ENCODE data around the gene BZW2.
A peak's percentile ranks its signal among the peaks of the same experiment; 100 is the strongest.
"Not testable (repeated sequence)": the region's sequence is repeated elsewhere in the genome, so short reads cannot be mapped to it uniquely, and the experiment has no call there.

BZW2 gene

DNA sequence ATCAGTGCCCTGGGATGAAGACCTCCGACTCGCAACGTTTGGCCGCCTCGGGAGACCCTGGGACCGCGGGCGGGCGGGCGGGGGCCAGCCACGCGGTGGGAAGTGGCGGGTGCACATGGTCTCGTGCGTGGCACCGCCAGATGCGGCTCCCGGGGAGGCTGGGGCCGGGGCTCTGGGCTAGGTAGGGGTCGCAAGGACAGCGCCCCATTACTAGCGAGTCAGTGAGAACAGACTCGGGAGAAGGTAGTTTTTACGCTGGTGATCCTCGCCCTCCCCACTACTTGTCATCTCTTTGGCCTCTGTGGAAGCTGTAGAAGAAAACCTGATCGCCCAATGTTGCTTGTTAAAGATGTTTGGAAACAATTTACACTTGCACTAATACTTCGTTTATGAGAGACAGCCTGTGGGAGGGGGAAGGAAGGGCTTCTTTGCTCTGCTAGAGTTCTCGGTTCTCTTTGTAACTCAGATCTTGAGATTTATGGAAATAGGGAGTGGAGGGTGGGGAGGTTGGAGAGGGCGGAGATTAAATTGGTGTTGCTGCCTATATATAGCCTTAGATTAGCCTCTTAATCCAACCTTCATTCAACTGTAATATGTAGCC is 591 bp downstream of the BZW2 start:
- DNase-seq (ENCODE audit: low spot score): no peak

DNA sequence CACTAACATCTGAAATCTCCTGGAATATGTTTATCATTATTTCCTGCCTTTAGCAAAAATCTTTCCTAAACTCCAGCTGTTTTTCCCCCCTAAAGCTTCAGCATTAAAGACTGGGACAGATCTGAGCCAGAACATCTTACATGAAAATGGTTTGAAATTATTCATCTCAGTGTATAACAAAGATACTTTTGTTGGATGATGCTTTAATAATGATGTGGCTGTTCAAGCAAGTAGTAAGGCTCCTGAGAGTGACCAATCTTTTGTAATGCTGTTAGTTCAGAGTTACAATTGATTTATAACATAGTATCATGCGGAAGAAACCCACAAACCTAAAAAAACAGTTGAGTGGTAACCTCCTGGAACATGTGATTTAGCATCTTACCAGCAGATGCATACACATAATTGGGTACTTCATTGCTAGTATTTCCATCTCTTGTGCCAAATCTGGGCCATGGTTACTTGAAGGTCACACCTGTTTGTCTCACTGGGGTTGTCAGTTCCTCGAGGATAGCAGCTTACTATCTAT is 1.5 kb downstream of the BZW2 start:
- DNase-seq (ENCODE audit: low spot score): no peak

DNA sequence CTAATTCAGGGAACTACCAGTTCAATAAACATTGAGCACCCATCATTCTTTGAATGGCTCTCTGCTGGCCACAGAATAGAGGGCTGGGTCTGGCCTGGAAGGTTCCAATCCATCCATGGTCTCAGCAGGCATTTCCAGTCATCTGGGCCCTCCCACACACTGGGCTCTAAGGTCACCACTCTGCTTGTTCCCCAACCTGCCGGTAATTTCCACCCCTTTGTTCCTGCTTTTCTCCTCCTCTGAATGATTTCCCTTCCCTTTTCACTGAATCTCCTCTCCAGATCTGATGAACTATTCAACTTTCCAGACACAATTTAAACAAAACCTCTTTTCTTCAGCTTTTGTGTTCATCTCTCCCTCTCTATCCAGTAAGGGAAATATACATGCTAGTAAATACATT is 2.6 kb downstream of the BZW2 start:
- no peak for DNase-seq (ENCODE audit: low spot score)

DNA sequence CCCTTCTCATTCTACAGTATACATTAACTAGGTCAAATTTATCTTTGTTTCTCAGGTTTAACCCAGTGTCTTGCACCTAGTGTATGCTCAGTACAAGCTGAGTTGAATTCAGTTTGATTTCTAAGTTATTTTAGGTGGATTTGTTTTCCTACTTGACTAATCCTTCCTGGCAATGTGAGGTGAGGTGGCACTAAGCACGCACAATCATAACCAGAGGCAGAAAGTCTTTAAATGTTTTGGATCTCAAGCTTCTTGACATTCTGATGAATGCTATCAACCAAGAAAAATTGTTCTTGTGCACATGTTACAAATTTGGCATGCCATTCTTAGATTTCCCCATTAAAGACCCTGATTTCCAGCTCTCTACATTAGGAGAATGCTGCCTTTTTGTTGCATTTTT is 3.2 kb downstream of the BZW2 start:
- no peak for DNase-seq (ENCODE audit: low spot score)

DNA sequence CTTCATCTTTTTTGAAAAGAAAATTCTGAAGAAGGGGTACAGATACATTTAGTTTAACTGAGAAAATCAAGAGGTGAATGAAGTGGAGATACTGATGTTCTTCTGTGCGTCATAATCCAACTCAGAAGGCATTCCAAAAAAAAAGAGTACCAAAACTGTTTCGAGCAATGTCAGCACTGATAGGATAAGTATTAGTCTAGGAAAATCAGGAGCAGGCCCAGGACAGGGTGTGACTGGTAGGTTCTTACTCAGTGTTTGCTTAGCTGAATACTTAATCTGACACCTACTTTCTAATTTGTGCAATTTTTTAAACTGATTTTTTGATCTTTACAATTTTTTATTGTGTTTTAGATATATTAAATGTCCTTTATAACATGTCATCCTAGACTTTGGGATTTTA is 4.3 kb downstream of the BZW2 start:
- DNase-seq (ENCODE audit: low spot score): no peak

DNA sequence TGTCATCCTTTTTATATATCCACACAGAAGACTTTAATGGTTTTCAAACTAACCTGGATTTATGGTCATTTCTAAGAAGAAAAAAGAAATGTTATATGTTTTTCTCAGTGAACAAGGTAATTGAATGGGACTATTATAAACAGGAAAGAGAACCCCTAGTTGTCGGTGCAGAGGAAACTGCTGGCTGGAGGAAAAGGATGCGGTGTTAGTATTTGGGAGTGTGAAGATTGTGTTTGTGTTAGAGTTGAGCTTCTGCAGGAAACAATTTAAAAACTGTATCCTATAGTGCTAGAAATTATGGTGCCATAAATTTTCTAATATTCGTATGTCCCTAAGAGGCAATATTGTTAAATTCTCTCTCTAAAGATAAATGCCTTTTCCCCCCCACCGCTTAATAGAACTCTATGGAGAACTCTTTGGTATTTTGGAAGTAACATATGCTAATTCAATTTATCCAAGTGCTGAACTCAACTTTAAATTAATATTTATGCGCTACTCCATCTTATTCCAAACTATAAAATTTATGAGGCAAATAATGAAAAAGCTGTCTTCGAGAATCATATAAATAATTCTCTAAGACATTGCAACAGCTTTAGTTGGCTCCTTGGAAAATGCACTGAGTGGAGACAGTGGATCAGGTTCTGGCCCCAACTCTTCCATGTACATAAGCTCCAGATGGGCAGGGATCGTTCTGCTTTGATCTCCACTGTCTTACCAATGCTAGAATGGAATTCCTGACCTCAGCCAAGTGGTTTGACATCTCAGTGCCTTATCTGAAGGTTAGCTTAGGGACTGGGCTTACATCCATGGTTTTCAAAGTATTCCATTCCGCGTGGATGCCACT is 5.6 kb downstream of the BZW2 start:
- no peak for DNase-seq (ENCODE audit: low spot score)

DNA sequence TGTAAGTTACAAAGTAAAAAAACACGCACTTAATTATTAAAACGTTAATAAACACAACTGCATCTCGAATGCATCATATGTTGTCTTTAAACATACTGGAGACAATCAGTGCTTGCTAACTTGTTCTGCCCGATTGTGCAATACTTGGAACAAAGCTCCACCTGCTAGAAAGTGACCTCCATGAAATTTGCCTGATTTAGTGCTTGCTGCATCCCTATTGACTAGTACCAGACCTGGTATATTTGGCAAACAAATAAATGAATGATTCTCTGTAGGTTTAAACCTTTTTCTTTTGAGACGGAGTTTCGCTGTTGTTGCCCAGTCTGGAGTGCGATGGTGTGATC is 6.2 kb downstream of the BZW2 start:
- no peak for DNase-seq (ENCODE audit: low spot score)

DNA sequence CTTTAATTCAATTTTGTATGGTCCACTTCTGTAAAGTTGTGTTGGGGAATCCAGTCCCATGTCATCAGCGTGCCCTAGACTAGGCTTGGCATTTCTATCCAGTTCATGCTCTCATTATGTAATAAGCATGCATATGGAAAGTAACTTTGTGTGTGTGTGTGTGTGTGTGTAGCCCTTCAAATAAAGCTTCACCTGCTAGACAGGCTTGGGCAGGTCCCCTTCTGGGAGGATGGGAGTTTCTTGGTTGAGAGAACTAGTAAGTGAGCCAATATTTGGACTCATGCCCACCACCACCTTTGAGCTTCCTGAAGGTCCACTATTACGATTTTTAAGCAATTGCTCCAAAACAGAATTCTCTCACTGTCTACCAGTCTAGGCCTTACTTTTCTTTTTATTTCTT is 6.9 kb downstream of the BZW2 start:
- DNase-seq (ENCODE audit: low spot score): no peak

DNA sequence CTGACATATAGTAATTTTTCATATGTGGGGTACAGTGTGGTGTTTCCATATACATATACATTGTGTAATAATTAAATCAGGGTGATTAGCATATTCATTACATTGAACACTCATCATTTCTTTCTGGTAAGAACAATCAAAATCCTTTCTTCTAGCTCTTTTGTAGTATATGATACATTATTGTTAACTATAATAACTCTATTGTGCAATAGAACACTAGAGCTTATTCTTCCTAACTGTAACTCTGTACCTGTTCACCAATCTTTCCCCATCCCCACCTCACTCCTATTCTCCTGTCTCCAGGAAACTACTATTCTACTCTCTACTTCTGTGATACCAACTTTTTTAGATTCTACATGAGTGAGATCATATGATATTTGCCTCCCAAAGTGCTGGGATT is 9.4 kb downstream of the BZW2 start:
- no peak for DNase-seq (ENCODE audit: low spot score)

DNA sequence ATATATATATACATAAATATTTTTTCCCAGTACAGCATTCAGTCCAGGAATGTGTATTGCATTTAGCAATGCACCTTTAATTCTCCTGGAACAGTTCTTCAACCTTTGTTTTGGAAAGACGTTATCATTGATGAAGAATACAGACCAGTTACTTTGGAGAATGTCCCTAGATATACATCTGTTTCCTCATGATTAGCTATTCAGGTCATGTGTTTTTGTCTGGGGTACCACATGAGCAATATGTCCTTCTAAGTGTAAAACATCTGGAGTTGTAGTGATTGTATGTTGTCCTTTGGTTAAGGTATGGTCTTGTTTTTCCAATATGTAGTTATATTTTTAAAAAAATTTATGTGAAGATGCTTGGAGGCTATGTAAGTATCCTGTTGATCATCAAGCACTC is 10.2 kb downstream of the BZW2 start:
- no peak for DNase-seq (ENCODE audit: low spot score)

DNA sequence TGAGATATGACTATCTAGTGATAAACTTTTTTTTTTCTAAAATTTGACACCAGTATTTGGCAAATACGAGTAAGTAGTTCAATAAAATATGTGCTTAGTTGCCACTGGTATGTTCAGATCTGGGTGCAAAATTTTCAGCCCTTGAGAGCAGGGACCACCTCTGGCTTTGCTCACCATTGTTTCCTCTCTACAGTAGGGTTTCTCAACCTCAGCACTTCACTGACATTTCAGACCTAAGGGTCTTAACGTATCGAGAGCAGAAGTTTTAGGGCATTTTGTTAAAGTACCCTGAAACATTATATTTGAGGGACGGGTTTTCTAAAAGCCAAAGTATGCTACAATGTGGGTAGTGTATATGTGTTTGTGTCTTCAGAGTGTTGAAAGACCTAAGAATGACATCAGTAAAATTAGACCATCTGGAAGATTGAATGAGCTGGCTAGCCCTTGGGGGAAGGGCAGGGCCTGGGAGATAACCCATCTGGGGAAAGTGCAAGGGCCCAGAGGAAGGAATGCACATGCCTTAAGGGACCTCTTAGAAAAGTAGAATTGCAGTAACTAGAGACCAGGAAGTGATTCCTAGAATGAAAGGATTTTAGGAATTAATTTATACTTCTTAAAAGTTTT is 11.8 kb downstream of the BZW2 start:
- no peak for DNase-seq (ENCODE audit: low spot score)

DNA sequence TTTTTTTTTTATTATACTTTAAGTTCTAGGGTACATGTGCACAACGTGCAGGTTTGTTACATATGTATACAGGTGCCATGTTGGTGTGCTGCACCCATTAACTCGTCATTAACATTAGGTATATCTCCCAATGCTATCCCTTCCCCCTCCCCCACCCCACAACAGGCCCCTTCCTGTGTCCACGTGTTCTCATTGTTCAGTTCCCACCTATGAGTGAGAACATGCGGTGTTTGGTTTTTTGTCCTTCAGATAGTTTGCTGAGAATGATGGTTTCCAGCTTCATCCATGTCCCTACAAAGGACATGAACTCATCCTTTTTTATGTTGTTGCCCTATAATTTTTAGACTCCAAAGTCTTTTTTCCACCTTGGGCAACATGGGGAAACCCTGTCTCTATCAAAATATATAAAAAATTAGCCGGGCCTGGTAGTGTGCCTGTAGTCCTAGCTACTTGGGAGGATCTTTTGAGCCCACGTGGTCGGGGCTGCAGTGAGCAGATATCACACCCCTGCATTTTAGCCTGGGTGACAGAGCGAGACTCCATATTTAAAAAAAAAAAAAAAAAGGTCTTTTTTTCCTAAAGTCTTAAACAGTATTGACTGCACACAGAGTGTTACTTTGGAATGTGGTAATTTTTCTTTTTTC is 14.0 kb downstream of the BZW2 start:
- DNase-seq (ENCODE audit: low spot score): not testable (repeated sequence)

DNA sequence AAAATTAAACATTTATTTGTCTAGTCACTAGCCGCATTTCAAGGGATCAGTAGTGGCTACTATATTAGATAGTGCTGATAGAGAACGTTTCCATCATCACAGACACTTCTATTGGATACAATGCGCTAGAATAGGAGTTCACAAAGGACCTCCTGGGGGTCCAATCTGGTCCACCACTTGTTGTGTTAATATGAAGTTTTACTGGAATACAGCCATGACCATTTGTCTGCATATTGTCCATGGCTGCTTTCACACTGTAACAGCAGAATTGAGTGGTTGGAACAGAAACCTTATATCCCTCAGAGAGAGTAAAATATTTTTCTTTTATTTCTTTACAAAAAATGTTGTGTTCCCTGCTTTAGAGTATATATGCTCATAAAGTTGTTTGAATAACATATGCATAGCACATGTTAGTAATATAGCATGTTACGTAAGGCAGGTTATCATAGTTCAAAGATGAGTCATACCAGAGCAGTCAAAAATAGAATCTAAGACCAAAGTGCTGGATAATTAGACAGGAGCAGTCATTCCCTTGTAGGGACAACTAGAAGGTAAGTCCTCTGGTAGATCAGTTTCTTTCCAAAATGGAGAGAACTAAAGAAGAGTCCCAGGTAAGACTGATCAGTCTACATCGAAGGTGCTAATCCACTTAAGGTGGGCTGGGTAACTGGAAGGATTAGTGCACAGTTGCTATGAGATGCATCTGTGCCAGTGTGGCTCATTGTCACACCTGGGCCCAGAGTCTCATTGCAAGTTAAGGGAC is 14.9 kb downstream of the BZW2 start:
- no peak for DNase-seq (ENCODE audit: low spot score)

DNA sequence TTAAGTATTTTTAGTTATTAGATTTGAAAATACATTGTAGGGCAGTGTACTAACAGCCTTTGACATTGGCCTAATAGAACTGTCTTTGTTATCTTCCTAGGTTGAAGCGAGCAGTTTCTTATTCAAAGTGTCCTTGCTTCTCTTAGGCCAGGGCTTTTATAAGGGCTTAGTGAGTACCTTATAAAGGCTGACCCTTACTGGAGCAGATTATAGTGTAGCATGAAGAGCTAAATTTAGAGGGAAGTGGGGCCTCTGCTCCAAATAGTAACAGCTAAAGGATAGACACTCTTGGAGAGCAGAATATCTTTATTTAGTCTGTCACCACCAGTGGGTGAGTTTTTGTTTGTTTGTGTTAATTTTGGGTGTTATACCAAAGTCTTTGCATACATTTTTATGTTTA is 15.9 kb downstream of the BZW2 start:
- DNase-seq (ENCODE audit: low spot score): no peak

DNA sequence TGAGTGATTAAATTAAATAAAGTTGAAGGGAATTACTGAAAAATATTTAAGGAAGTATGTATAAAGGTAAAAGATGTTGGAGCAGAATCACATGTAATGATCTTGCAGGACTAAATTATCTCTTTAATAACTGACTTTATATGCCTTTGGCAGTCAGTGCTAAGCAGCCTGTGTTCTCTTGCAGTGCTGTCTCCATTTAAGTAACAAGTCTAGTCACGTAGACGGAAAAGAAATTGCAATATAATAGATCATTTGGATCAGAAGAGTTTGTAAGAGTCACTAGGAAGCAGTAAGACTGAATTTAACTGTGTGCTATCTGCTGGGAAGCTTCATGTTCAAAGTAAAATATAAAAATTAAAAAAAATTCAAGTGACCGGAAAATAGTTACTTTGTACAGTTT is 21.4 kb downstream of the BZW2 start:
- peak; percentile 14 for DNase-seq (ENCODE audit: low spot score)

DNA sequence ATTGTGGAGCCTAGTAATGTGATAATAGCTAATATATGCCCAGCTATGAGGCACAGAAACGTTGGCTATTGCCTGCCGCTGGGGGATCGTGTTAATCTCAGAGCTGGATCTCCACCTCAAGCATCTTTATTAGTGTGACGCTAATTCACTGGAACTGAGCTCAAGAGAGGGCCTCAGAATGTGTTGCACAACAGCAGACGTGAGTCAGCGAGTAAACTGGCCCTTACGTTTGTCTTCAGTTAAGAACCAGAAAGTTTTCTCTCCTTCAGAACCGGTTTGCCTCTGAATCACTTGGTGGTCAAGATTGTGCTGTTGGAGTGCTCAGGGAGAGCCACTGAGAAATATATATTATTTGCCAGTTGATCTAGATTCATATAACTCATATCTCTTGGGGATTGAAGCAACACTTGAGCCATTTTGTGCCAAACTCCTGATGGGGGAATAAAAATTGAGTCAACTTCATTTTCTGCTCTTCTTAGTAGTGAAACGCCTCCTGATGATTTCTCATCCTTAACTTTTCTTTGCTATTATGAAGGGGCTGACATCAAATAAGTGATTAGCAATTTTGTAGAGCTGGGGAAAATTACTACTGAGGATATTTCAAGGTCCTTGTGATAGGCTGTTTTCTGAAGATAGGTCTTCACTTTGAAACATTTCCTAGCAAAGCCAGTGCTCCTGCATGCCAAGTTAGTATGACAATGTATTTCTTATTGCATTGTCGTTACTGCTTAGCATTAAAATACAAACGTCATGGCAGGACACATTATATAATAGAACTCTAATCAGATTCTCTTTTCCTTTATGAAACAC is 22.3 kb downstream of the BZW2 start:
- DNase-seq (ENCODE audit: low spot score): peak; percentile 5

DNA sequence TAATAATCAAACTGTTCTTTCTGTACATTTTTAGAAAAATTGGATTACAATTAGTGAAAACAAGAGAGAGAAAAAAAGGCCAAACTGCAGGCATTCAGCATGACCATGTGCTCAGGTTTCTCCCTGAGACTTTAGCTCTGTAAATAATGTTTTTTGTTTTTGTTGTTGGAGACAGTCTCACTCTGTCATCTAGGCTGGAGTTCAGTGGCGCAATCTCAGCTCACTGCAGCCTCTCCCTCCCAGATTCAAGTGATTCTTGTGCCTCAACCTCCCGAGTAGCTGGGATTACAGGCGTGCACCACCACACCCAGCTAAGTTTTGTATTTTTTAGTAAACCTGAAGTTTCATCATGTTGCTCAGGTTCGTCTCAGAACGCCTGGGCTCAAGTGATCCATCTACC is 23.0 kb downstream of the BZW2 start:
- no peak for DNase-seq (ENCODE audit: low spot score)

DNA sequence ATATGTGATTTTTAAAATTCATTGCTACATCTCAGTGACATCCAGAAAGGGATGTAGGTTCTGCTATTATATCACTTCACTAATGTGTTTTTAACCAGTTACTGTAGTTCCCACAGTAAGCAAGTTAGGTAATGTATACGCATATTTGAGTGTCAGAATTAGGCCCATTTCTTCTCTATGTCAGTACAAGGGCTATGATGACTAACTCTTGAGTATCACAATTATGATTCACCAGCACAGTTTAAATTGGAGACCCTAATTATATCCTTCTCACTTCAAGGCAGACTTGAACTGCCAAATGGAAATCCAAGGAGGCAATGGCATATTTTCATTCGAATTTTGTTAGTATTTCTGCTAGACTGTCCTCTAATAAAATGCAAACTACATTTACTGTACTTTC is 23.6 kb downstream of the BZW2 start:
- DNase-seq (ENCODE audit: low spot score): no peak

DNA sequence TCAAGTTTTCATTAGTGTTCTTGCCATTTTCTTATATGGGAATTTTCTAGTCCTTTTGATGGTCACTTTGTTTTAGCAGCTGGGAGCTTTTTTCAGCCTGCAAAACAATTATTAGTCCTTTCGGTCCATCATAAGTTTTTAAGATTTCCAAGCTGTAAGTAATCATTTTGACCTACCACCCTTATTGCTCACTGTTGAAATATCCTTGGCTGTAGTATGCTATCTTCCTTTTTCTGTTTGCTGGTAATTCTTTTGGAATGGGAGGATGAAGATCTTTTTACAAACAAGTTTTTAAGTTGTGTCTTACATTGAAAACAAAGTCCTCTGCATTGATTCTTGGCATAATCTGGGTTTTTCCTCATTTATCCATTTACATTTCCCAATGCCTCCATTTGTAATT is 24.0 kb downstream of the BZW2 start:
- DNase-seq (ENCODE audit: low spot score): no peak

DNA sequence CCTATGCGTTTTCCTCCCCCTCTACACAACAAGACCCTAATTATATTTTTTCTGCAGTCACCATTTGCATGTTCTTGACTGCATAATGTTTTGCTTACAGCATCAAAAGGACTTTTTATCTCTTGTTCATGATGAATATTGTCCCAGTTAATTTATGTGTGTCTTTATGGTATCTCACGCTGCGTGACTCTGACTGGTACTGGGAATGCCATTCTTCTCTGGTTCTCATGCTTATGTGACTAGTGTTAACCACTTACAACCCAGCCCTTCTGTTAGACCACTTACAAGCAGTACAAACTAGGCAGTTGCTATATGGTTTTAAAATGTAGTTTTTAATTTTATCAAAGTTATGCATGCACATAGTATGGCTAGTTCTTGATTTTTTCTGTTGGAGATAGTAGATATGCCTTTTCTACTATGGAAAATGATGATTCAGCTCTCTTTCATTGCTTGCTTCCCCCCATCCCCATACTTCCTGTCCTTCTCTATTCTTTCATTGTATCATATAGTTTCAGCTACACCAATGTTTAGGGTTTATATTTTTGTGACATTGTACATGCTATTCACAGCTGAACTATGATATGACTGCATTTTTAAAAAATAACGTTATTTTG is 24.9 kb downstream of the BZW2 start:
- no peak for DNase-seq (ENCODE audit: low spot score)

DNA sequence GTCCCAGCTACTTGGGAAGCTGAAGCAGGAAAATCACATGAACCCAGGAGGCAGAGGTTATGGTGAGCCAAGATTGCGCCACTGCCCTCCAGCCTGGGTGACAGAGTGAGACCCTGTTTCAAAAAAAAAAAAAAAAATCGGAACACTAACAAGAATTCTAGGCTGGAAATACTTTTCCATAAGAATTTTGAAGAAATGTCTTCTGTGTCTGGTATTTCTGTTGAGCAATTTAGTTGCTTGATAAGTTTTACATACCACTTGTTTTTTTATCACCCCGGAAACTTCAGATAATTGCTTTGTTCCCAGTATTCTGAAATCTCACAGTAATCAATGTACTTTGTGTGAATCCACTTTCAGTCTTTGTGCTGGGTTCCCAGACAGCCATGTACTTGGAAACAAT is 25.8 kb downstream of the BZW2 start:
- DNase-seq (ENCODE audit: low spot score): no peak

All from globus pallidus (tissue), 1 donor.